Measurements from ENCODE around the gene RFX8.

Gene RFX8

GRCh38 chr2:101356055-101356454 is 118.9 kb downstream of the RFX8 start:
- TF ChIP-seq GATA2 (IDR thresholded peaks at IDR 0.05; ENCODE audit: low read depth, low read length) (no peak), GATA3 (IDR thresholded peaks at IDR 0.05; ENCODE audit: low read depth, low read length) (no peak)

DNA sequence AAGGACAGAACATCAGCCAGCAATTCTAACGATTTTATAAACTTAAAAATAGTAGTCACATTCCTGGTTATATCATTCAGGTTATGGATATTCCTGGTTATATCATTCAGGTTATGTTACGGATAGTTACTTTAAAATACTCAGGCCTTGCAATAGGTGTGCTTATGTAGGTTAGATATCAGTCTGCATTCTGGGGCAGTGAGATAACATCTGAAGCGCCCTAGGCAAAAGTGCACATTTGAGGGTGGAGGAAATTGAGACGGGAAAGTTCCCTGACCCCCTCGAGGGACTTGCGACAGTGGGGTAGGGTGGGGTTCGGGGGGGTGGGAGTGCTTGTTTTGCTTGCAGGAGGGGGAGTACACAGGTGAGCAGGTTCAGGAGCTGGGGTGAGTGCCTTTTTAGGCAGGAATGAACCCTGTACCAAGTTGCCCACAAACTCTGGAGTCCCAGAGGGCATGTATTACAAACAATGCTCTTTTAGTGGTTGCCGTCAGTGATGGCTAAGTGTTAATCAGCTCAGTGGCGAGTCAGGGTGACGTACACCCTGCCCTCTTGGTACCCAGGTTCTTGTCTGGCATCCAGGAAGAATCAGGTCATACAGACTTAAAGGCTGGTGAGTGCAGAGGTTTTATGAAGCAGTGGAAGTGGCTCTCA is 119.4 kb downstream of the RFX8 start:
- TF ChIP-seq GATA3 (IDR thresholded peaks at IDR 0.05; ENCODE audit: low read depth, low read length) (no peak), GATA2 (IDR thresholded peaks at IDR 0.05; ENCODE audit: low read depth, low read length) (no peak)

DNA sequence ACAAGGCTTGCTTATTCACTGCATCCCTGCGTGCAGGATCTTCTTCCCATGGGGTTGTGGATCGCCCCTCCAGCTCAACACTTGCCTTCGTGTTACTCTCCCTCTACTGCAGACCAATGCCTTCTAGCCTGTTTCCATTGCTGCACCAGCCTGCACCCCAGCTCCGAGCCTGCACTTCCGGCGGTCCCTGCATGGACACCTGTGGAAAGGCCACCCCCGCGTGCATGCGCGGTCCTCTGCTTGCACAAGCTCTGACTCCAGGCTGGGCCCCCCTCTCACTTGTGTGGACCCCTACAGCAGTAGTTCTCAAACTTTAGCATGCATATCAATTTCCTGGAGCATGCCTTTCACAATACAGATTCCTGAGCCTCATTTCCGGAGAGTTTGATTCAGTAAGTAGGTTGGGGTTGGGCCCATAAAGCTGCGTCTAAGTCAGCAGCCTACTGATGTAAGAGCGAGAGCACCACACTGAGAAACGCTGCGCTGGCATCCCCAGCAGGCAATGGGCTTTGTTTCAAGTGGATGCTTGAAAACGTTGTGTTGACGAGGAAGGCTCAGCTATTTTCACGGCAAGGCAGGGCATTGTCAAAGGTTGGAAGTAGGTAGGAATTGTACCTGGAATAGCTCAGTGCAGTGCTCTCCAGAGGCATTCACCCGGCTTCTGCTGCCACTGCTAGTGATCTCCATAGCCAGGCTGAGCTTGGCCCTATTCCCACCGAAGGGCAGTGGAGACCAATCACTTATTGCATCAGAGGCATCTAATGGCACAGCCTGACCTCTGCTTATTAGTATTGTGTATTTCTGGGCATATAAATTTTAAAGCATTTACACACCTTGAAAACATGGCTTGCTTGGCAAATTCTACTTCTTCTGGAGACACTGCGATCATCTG is 120.2 kb downstream of the RFX8 start:
- no peak for TF ChIP-seq GATA3 (IDR thresholded peaks at IDR 0.05; ENCODE audit: low read depth, low read length)
- TF ChIP-seq GATA2 (IDR thresholded peaks at IDR 0.05; ENCODE audit: low read depth, low read length), result no peak

DNA sequence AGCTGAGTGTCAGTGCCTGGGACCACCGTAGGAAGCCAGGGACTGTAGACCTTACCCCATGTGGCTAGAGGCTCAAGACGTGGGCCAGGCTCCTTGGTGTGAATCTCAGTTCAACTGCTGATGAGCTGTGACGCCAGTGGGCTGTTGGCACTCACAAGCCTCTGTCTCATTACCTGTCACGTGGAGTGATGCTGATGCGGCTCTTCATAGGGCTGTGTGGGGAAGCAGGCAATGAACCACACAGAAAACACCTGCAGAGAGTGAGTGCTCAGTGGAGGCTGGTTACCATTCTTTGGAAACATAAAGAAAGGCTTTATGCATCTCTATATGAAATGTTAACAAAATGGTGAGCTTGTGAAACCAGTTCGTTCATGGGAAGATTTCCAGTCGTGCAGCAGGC is 123.7 kb downstream of the RFX8 start:
- TF ChIP-seq GATA2 (IDR thresholded peaks at IDR 0.05; ENCODE audit: low read depth, low read length) (no peak), GATA3 (IDR thresholded peaks at IDR 0.05; ENCODE audit: low read depth, low read length) (no peak)

- TF ChIP-seq GATA3 (IDR thresholded peaks at IDR 0.05; ENCODE audit: low read depth, low read length) (no peak), GATA2 (IDR thresholded peaks at IDR 0.05; ENCODE audit: low read depth, low read length) (no peak)
Observed at GRCh38 chr2:101349893-101350662, 124.8 kb downstream of the RFX8 start.

DNA sequence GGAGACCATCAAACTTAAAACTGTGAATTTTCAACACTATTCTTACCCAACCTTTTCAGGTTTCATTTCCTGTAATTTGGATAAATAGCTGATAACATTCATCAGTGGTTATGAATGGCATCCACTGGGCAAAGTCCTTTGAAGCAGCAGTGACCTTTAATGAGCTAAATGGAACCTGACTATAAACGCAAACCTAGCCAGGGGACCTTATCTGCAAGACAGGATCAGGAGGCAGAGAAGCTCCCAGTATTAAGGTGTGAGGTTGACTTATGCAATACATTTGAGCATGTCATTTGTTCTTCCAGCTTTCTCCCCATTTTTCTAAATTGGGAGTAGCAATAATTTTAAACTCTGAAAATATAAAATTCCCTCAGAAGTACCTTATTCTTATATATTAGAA is 126.0 kb downstream of the RFX8 start:
- no peak for TF ChIP-seq GATA2 (IDR thresholded peaks at IDR 0.05; ENCODE audit: low read depth, low read length)
- TF ChIP-seq GATA3 (IDR thresholded peaks at IDR 0.05; ENCODE audit: low read depth, low read length), result no peak
